ENCODE results near the gene RBM6.

The RBM6 gene

GRCh38 chr3:49955636-49956035, 15.7 kb downstream of the RBM6 start:
- no peak for DNase-seq
- Mint-ChIP-seq H3K27ac (no peak overlapping the region), H3K4me3 (no peak overlapping the region), H3K36me3 (ENCODE audit: low read depth) (peaks cover 44% of the 10 kb centered on the region), H3K9me3 (peaks cover 14% of the 10 kb centered on the region), H3K27me3 (ENCODE audit: low read depth, poor library complexity) (peaks cover 3% of the 10 kb centered on the region), H3K4me1 (no peaks in the 10 kb centered on the region)
- TF ChIP-seq CTCF (IDR thresholded peaks at IDR 0.05) = no peak

- TF ChIP-seq CTCF (IDR thresholded peaks at IDR 0.05) = no peak
- H3K4me1 Mint-ChIP-seq = no peaks in the 10 kb centered on the region
- H3K27ac Mint-ChIP-seq = no peak overlapping the region
- no peaks in the 10 kb centered on the region for H3K9me3 Mint-ChIP-seq
- no peak overlapping the region for H3K4me3 Mint-ChIP-seq
- DNase-seq = no peak
- peaks cover 50% of the 10 kb centered on the region for H3K36me3 Mint-ChIP-seq (ENCODE audit: low read depth)
- H3K27me3 Mint-ChIP-seq (ENCODE audit: low read depth, poor library complexity) = no peaks in the 10 kb centered on the region
Observed at GRCh38 chr3:49966233-49966942, 26.4 kb downstream of the RBM6 start.

- Mint-ChIP-seq H3K4me1 (no peaks in the 10 kb centered on the region), H3K27ac (peak overlapping the region; percentile 61), H3K9me3 (no peaks in the 10 kb centered on the region), H3K4me3 (no peak overlapping the region), H3K36me3 (ENCODE audit: low read depth) (peaks cover 55% of the 10 kb centered on the region), H3K27me3 (ENCODE audit: low read depth, poor library complexity) (no peaks in the 10 kb centered on the region)
- no peak for DNase-seq
- TF ChIP-seq CTCF (IDR thresholded peaks at IDR 0.05) = no peak
Observed at GRCh38 chr3:49967291-49967690, 27.3 kb downstream of the RBM6 start.

GRCh38 chr3:49968346-49968745, 28.4 kb downstream of the RBM6 start:
- Mint-ChIP-seq H3K9me3 (no peaks in the 10 kb centered on the region), H3K27me3 (ENCODE audit: low read depth, poor library complexity) (no peaks in the 10 kb centered on the region), H3K27ac (peak overlapping the region; percentile 61), H3K4me1 (no peaks in the 10 kb centered on the region), H3K36me3 (ENCODE audit: low read depth) (peaks cover 58% of the 10 kb centered on the region), H3K4me3 (no peak overlapping the region)
- no peak for TF ChIP-seq CTCF (IDR thresholded peaks at IDR 0.05)
- DNase-seq = no peak

- TF ChIP-seq CTCF (IDR thresholded peaks at IDR 0.05) = no peak
- no peak overlapping the region for H3K4me3 Mint-ChIP-seq
- DNase-seq = no peak
- H3K27ac Mint-ChIP-seq = no peak overlapping the region
- no peaks in the 10 kb centered on the region for H3K27me3 Mint-ChIP-seq (ENCODE audit: low read depth, poor library complexity)
- peaks cover 49% of the 10 kb centered on the region for H3K36me3 Mint-ChIP-seq (ENCODE audit: low read depth)
- H3K9me3 Mint-ChIP-seq = no peaks in the 10 kb centered on the region
- H3K4me1 Mint-ChIP-seq = no peaks in the 10 kb centered on the region
Observed at GRCh38 chr3:49972656-49973055, 32.7 kb downstream of the RBM6 start.

GRCh38 chr3:49976942-49977341, 37.0 kb downstream of the RBM6 start:
- H3K27me3 Mint-ChIP-seq (ENCODE audit: low read depth, poor library complexity) = no peaks in the 10 kb centered on the region
- no peak for TF ChIP-seq CTCF (IDR thresholded peaks at IDR 0.05)
- no peaks in the 10 kb centered on the region for H3K4me1 Mint-ChIP-seq
- no peak overlapping the region for H3K27ac Mint-ChIP-seq
- DNase-seq = no peak
- no peaks in the 10 kb centered on the region for H3K9me3 Mint-ChIP-seq
- H3K36me3 Mint-ChIP-seq (ENCODE audit: low read depth) = peaks cover 33% of the 10 kb centered on the region
- no peak overlapping the region for H3K4me3 Mint-ChIP-seq

Data from nephron progenitor cell (in vitro differentiated cells).